ENCODE data around the gene PNMT. TPM values are rescaled to one million over a fixed set of nuclear protein-coding genes. Genes with fewer than 3 reads are reported as not detected.

Gene PNMT
- total RNA-seq, 1 experiment from 2014 or later = not detected

DNA sequence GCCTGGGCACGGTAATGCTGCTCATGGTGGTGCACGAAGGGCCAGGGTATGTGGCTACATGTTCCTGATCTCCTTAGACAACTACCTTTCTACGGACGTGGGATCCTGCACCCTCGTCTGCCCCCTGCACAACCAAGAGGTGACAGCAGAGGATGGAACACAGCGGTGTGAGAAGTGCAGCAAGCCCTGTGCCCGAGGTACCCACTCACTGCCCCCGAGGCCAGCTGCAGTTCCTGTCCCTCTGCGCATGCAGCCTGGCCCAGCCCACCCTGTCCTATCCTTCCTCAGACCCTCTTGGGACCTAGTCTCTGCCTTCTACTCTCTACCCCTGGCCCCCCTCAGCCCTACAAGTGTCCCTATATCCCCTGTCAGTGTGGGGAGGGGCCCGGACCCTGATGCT lies 43.6 kb downstream of the PNMT start:
- Histone ChIP-seq H3K9me3 (ENCODE audit: low read length) (no peaks in the 10 kb centered on the region), H3K4me1 (ENCODE audit: low read length) (peaks cover 7% of the 10 kb centered on the region), H3K9me2 (replicated peaks; ENCODE audit: insufficient read depth, low read length) (no peaks in the 10 kb centered on the region), H3K27ac (ENCODE audit: low read length) (no peak overlapping the region), H3K27me3 (ENCODE audit: low read length) (no peaks in the 10 kb centered on the region), H3K9ac (ENCODE audit: low read length) (no peak overlapping the region), H3K4me2 (ENCODE audit: low read depth, low read length, poor library complexity, severe bottlenecking) (no peak overlapping the region), H2AFZ (ENCODE audit: low read length) (no peak overlapping the region), H3K4me3 (ENCODE audit: low read length) (no peak overlapping the region), H3K36me3 (ENCODE audit: insufficient read depth, low read length) (no peaks in the 10 kb centered on the region), H3K79me2 (ENCODE audit: low read length) (no peaks in the 10 kb centered on the region), H4K20me1 (ENCODE audit: insufficient read depth, low read depth, low read length) (no peaks in the 10 kb centered on the region)
- DNase-seq = no peak

DNA sequence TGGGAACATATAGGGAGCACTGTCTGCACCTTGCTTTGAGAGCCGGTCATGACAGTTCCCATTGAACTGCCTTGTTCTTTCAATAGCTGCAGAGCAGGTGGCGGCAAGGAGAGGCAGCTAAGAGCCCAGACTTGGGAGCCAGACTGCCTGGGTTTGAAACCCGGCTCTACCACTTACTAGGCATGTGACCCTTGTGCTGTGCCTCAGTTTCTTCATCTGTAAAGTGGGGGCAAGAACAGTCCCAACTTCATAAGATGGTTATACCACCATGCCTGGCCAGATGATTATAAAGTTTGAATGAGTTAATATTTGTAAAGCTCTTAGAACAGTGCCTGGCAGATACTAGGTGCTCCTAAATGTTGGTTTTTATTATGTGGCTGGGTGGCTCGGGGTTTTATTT lies 46.0 kb downstream of the PNMT start:
- Histone ChIP-seq H3K79me2 (ENCODE audit: low read length) (no peaks in the 10 kb centered on the region), H3K4me3 (ENCODE audit: low read length) (no peak overlapping the region), H3K4me2 (ENCODE audit: low read depth, low read length, poor library complexity, severe bottlenecking) (no peak overlapping the region), H3K36me3 (ENCODE audit: insufficient read depth, low read length) (no peaks in the 10 kb centered on the region), H2AFZ (ENCODE audit: low read length) (no peak overlapping the region), H3K9me2 (replicated peaks; ENCODE audit: insufficient read depth, low read length) (no peaks in the 10 kb centered on the region), H3K9ac (ENCODE audit: low read length) (no peak overlapping the region), H3K9me3 (ENCODE audit: low read length) (no peaks in the 10 kb centered on the region), H3K27me3 (ENCODE audit: low read length) (no peaks in the 10 kb centered on the region), H3K27ac (ENCODE audit: low read length) (no peak overlapping the region), H3K4me1 (ENCODE audit: low read length) (peaks cover under 1% of the 10 kb centered on the region), H4K20me1 (ENCODE audit: insufficient read depth, low read depth, low read length) (no peaks in the 10 kb centered on the region)
- DNase-seq = no peak

DNA sequence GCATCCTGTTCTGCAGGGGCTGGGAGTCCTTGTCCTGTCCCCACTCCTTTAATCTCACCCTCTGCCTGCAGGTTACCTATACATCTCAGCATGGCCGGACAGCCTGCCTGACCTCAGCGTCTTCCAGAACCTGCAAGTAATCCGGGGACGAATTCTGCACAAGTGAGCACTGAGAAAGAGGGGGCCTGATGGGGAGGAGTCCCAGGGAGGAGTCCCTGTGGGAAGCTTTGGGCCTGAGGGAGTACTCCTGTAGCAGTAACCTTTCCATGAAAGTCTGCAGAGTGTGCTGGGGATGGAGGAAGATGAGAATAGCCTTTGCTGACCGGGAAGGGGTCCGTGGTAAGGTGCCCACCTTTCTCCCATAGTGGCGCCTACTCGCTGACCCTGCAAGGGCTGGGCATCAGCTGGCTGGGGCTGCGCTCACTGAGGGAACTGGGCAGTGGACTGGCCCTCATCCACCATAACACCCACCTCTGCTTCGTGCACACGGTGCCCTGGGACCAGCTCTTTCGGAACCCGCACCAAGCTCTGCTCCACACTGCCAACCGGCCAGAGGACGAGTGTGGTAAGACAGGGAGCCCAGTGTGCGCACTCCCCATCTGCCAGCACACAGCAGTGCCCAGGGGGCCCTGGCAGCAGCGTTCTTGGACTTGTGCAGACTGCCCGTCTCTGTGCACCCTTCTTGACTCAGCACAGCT lies 47.3 kb downstream of the PNMT start:
- Histone ChIP-seq H3K4me1 (ENCODE audit: low read length) (no peaks in the 10 kb centered on the region), H3K27ac (ENCODE audit: low read length) (no peak overlapping the region), H3K9me2 (replicated peaks; ENCODE audit: insufficient read depth, low read length) (no peaks in the 10 kb centered on the region), H3K4me2 (ENCODE audit: low read depth, low read length, poor library complexity, severe bottlenecking) (no peak overlapping the region), H4K20me1 (ENCODE audit: insufficient read depth, low read depth, low read length) (no peaks in the 10 kb centered on the region), H3K27me3 (ENCODE audit: low read length) (no peaks in the 10 kb centered on the region), H3K9ac (ENCODE audit: low read length) (no peak overlapping the region), H3K79me2 (ENCODE audit: low read length) (no peaks in the 10 kb centered on the region), H3K9me3 (ENCODE audit: low read length) (no peaks in the 10 kb centered on the region), H3K4me3 (ENCODE audit: low read length) (no peak overlapping the region), H3K36me3 (ENCODE audit: insufficient read depth, low read length) (no peaks in the 10 kb centered on the region), H2AFZ (ENCODE audit: low read length) (no peak overlapping the region)
- DNase-seq = no peak

DNA sequence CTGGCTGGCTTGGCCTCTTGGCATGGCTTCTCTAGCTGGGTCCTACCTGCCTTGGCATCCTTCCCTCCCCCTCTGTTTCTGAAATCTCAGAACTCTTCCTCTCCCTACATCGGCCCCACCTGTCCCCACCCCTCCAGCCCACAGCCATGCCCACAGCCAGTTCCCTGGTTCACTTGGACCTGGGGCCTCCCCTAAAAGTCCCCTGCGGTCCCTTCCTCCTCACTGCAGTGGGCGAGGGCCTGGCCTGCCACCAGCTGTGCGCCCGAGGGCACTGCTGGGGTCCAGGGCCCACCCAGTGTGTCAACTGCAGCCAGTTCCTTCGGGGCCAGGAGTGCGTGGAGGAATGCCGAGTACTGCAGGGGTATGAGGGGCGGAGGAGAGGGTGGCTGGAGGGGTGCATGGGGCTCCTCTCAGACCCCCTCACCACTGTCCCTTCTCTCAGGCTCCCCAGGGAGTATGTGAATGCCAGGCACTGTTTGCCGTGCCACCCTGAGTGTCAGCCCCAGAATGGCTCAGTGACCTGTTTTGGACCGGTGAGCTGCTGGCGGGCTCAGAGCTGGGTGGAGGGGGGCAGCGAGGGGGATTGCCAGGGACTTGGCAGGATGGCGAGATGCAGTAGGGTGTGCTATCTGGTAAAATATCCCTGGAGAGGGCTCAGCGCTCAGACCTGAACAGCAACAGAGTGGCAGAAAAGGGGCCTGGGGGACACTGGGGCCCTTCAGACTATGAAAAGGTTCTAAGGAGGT lies 48.0 kb downstream of the PNMT start:
- H3K4me2 ChIP-seq (ENCODE audit: low read depth, low read length, poor library complexity, severe bottlenecking) = no peak overlapping the region
- no peak overlapping the region for H3K27ac ChIP-seq (ENCODE audit: low read length)
- no peaks in the 10 kb centered on the region for H3K27me3 ChIP-seq (ENCODE audit: low read length)
- no peaks in the 10 kb centered on the region for H3K9me2 ChIP-seq (replicated peaks; ENCODE audit: insufficient read depth, low read length)
- H3K9me3 ChIP-seq (ENCODE audit: low read length) = no peaks in the 10 kb centered on the region
- no peaks in the 10 kb centered on the region for H3K36me3 ChIP-seq (ENCODE audit: insufficient read depth, low read length)
- no peaks in the 10 kb centered on the region for H3K4me1 ChIP-seq (ENCODE audit: low read length)
- no peak overlapping the region for H3K9ac ChIP-seq (ENCODE audit: low read length)
- no peaks in the 10 kb centered on the region for H4K20me1 ChIP-seq (ENCODE audit: insufficient read depth, low read depth, low read length)
- H3K79me2 ChIP-seq (ENCODE audit: low read length) = no peaks in the 10 kb centered on the region
- H2AFZ ChIP-seq (ENCODE audit: low read length) = no peak overlapping the region
- DNase-seq = no peak
- no peak overlapping the region for H3K4me3 ChIP-seq (ENCODE audit: low read length)

DNA sequence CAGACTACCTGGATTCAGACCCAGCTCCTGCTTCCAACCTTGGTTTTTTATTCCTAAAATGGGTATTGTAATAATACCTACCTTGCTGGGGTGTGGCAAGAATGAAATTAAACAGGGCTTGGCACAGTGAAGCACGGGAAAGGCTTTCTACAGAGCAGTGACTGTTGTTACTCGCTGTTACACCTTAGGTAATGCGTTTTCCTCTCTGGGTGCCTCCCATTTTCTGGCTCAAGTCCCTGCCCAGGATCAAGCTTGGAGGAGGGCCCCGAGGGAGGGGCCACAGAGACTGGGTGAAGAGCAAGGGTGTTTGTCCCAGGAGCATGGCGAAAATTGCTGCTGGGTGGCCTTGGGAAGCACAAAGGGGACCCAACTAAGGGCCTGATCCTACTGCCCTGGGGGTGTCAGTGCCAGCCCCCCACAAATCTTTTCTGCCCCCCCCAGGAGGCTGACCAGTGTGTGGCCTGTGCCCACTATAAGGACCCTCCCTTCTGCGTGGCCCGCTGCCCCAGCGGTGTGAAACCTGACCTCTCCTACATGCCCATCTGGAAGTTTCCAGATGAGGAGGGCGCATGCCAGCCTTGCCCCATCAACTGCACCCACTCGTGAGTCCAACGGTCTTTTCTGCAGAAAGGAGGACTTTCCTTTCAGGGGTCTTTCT lies 48.8 kb downstream of the PNMT start:
- H3K9ac ChIP-seq (ENCODE audit: low read length) = no peak overlapping the region
- no peak overlapping the region for H2AFZ ChIP-seq (ENCODE audit: low read length)
- no peaks in the 10 kb centered on the region for H3K36me3 ChIP-seq (ENCODE audit: insufficient read depth, low read length)
- H3K79me2 ChIP-seq (ENCODE audit: low read length) = no peaks in the 10 kb centered on the region
- H3K9me2 ChIP-seq (replicated peaks; ENCODE audit: insufficient read depth, low read length) = no peaks in the 10 kb centered on the region
- H3K9me3 ChIP-seq (ENCODE audit: low read length) = no peaks in the 10 kb centered on the region
- no peaks in the 10 kb centered on the region for H3K4me1 ChIP-seq (ENCODE audit: low read length)
- H3K27me3 ChIP-seq (ENCODE audit: low read length) = no peaks in the 10 kb centered on the region
- H3K27ac ChIP-seq (ENCODE audit: low read length) = no peak overlapping the region
- H3K4me2 ChIP-seq (ENCODE audit: low read depth, low read length, poor library complexity, severe bottlenecking) = no peak overlapping the region
- no peak for DNase-seq
- no peak overlapping the region for H3K4me3 ChIP-seq (ENCODE audit: low read length)
- H4K20me1 ChIP-seq (ENCODE audit: insufficient read depth, low read depth, low read length) = no peaks in the 10 kb centered on the region

DNA sequence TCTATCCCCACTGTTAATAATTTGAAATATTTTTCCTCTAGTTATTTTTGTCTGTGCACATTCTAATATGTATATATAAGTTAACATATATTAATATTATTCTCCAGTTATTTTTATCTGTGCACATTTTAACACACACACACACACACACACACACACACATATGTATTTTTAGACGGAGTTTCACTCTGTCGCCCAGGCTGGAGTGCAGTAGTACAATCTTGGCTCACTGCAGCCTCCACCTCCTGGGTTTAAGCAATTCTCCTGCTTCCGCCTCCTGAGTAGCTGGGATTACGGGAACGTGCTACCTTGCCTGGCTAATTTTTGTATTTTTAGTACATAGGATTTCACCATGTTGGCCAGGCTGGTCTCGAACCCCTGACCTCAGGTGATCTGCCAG lies 49.4 kb downstream of the PNMT start:
- no peak overlapping the region for H3K9ac ChIP-seq (ENCODE audit: low read length)
- no peaks in the 10 kb centered on the region for H3K27me3 ChIP-seq (ENCODE audit: low read length)
- H3K4me3 ChIP-seq (ENCODE audit: low read length) = no peak overlapping the region
- no peak overlapping the region for H2AFZ ChIP-seq (ENCODE audit: low read length)
- no peaks in the 10 kb centered on the region for H3K36me3 ChIP-seq (ENCODE audit: insufficient read depth, low read length)
- H3K4me1 ChIP-seq (ENCODE audit: low read length) = no peaks in the 10 kb centered on the region
- no peaks in the 10 kb centered on the region for H3K79me2 ChIP-seq (ENCODE audit: low read length)
- no peaks in the 10 kb centered on the region for H3K9me3 ChIP-seq (ENCODE audit: low read length)
- no peaks in the 10 kb centered on the region for H4K20me1 ChIP-seq (ENCODE audit: insufficient read depth, low read depth, low read length)
- no peaks in the 10 kb centered on the region for H3K9me2 ChIP-seq (replicated peaks; ENCODE audit: insufficient read depth, low read length)
- no peak for DNase-seq
- no peak overlapping the region for H3K4me2 ChIP-seq (ENCODE audit: low read depth, low read length, poor library complexity, severe bottlenecking)
- H3K27ac ChIP-seq (ENCODE audit: low read length) = no peak overlapping the region

DNA sequence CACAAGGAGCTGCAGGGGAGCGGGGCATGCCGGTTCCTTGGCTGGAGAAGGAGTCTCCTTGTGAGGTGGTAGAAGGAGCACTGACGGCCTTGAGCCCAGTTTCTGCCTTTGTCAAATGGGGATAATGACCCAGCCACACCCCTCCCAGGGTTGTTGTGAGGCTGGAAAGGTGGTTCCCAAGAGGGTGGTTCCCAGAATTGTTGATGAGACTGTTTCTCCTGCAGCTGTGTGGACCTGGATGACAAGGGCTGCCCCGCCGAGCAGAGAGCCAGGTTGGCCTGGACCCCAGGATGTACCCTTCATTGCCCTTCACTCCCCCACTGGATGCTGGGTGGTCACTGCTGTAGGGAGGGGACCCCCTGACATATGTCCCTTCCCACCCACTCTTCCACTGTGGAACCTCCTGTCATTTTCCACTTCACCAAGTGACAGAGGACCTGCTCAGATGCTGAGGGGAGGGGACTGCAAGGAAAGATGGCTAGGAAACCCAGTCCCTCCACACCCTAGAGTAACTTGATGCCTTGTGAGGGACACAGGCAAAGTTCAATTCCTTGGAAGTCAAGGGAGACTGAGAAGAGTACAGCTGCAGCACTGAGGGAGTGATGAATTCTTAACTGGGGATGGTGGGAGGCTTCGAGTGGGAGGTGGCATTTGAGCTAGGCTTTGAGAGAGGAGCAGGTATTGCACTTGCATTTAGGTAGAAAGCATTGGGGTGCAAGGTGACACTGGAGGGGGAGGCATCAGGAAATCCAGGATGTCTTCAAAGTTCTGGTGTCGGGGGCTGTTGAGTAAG lies 51.5 kb downstream of the PNMT start:
- H3K9me3 ChIP-seq (ENCODE audit: low read length) = no peaks in the 10 kb centered on the region
- H2AFZ ChIP-seq (ENCODE audit: low read length) = no peak overlapping the region
- H3K9me2 ChIP-seq (replicated peaks; ENCODE audit: insufficient read depth, low read length) = no peaks in the 10 kb centered on the region
- H3K4me2 ChIP-seq (ENCODE audit: low read depth, low read length, poor library complexity, severe bottlenecking) = no peak overlapping the region
- no peaks in the 10 kb centered on the region for H4K20me1 ChIP-seq (ENCODE audit: insufficient read depth, low read depth, low read length)
- DNase-seq = no peak
- H3K4me1 ChIP-seq (ENCODE audit: low read length) = no peaks in the 10 kb centered on the region
- H3K4me3 ChIP-seq (ENCODE audit: low read length) = no peak overlapping the region
- H3K27ac ChIP-seq (ENCODE audit: low read length) = no peak overlapping the region
- no peak overlapping the region for H3K9ac ChIP-seq (ENCODE audit: low read length)
- H3K36me3 ChIP-seq (ENCODE audit: insufficient read depth, low read length) = no peaks in the 10 kb centered on the region
- no peaks in the 10 kb centered on the region for H3K79me2 ChIP-seq (ENCODE audit: low read length)
- H3K27me3 ChIP-seq (ENCODE audit: low read length) = no peaks in the 10 kb centered on the region

All from Karpas-422 (cell line).